NB4 (cell line): ENCODE data around the gene SAMM50.

Experiments used
- DNase-seq: peaks from one replicate; pipeline ENCODE4 v3.0.0; 2010; ENCODE audit warnings: low read depth
- H3K4me3 ChIP-seq: one replicate; pipeline ENCODE4 v1.5.1; 2011; ENCODE audit warnings: mild to moderate bottlenecking, low read depth, low read length, moderate library complexity
- CTCF ChIP-seq: IDR thresholded peaks from one replicate; pipeline ENCODE4 v1.5.1; 2012; ENCODE audit warnings: low read depth, low read length
- MAX ChIP-seq: IDR thresholded peaks from 2 replicates; pipeline ENCODE4 v1.6.1; 2011; ENCODE audit warnings: low read depth, low read length
- MYC ChIP-seq: IDR thresholded peaks from 2 replicates; pipeline ENCODE4 v1.6.1; 2011; ENCODE audit warnings: low read depth, low read length
- POLR2A ChIP-seq: IDR thresholded peaks from 2 replicates; pipeline ENCODE4 v1.6.1; 2011; ENCODE audit warnings: mild to moderate bottlenecking; ENCODE audit not compliant: insufficient read length; ENCODE audit errors: extremely low read depth

SAMM50 gene

GRCh38 chr22:43998679-43999264 lies 43.5 kb downstream of the SAMM50 start:
- no peak for DNase-seq
- no peak overlapping the region for H3K4me3 ChIP-seq
- TF ChIP-seq CTCF = no peak
- TF ChIP-seq POLR2A = no peak
- no peak for TF ChIP-seq MAX
- TF ChIP-seq MYC = no peak

- TF ChIP-seq POLR2A = no peak
- no peak for TF ChIP-seq MYC
- no peak for TF ChIP-seq MAX
- no peak for TF ChIP-seq CTCF
- no peak for DNase-seq
- no peak overlapping the region for H3K4me3 ChIP-seq
Observed at GRCh38 chr22:43999378-43999777, 44.1 kb downstream of the SAMM50 start.

GRCh38 chr22:44000123-44000522 lies 44.9 kb downstream of the SAMM50 start:
- no peak for DNase-seq
- TF ChIP-seq POLR2A = no peak
- no peak for TF ChIP-seq CTCF
- no peak for TF ChIP-seq MAX
- no peak for TF ChIP-seq MYC
- no peak overlapping the region for H3K4me3 ChIP-seq

GRCh38 chr22:44001521-44001920 lies 46.3 kb downstream of the SAMM50 start:
- DNase-seq = no peak
- TF ChIP-seq MAX (no peak), CTCF (no peak), POLR2A (no peak)
- no peak overlapping the region for H3K4me3 ChIP-seq

- TF ChIP-seq MYC (no peak), MAX (no peak), CTCF (no peak), POLR2A (no peak)
- DNase-seq = no peak
- no peak overlapping the region for H3K4me3 ChIP-seq
Observed at GRCh38 chr22:44002324-44002723, 47.1 kb downstream of the SAMM50 start.

GRCh38 chr22:44002997-44003396 lies 47.8 kb downstream of the SAMM50 start:
- DNase-seq = no peak
- TF ChIP-seq CTCF = no peak
- TF ChIP-seq MAX = no peak
- TF ChIP-seq POLR2A = no peak
- TF ChIP-seq MYC = no peak
- no peak overlapping the region for H3K4me3 ChIP-seq
